Measurements from ENCODE around the gene MLLT3.

- no peak for TF ChIP-seq POLR2A (IDR thresholded peaks at IDR 0.05)
- TF ChIP-seq CTCF (IDR thresholded peaks at IDR 0.05 in 8 of 11, conservative IDR thresholded peaks at IDR 0.05 in 3 of 11) = no peak
Measured at GRCh38 chr9:20664501-20664900, 42.2 kb upstream of the MLLT3 start.

Data from spleen (tissue), 7 donors.